GM10248 (cell line): Measurements from ENCODE around the gene CSTA.
A peak's percentile ranks its signal among the peaks of the same experiment; 100 is the strongest.

Experiments
- CTCF ChIA-PET: fragments of 300-600 bp; sonication (Branson Sonifier 250); formaldehyde crosslinking; extraction: SDS; loops from one replicate; lab custom pipeline; 2021; ENCODE audit warnings: antibody characterized with exemption; lab: Yijun Ruan, JAX
- POLR2A ChIA-PET: fragments of 350-650 bp; sonication (Branson Sonifier 250); formaldehyde crosslinking; extraction: SDS; loops from one replicate; lab custom pipeline; 2020; ENCODE audit warnings: antibody characterized with exemption; lab: Yijun Ruan, JAX
- DNase-seq: peaks from one replicate; pipeline ENCODE4 v3.0.0; 2012; ENCODE audit errors: extremely low spot score
- TF ChIP-seq, protein P1 (sequence below): IDR thresholded peaks from 2 replicates; pipeline ENCODE4 v1.5.1; 2012; ENCODE audit warnings: mild to moderate bottlenecking, low read depth; ENCODE audit errors: extremely low read depth, missing control alignments, control extremely low read depth

The CSTA gene

DNA sequence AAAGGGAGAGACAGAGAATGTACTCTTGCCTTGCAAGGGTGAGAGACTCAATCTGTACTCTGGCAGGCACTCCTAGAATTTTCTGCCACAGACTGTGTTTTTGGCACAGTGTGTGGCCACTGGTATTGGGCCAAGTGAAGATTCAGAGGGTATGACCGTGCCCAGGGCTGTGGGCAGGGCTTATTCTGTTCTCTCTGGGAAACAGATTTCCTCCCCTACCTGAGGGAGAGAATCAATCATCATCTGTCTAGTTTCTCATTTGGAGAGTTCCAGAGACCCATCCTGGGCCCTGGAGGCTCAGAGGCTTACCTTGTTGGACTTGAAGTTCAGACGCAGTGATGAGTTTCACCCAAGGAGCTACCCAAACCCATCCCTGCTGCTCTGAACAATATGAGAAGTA, 28.2 kb downstream of the CSTA start:
- ChIA-PET POLR2A (no interaction called here), CTCF (interaction anchor here (0.8 to 3.3 kb wide), 7 partner anchors 9 to 252 kb away, joined by 4 to 13 read pairs (median 7); no protein-coding TSS in a partner anchor)
- DNase-seq: no peak
- TF ChIP-seq, protein P1, sequence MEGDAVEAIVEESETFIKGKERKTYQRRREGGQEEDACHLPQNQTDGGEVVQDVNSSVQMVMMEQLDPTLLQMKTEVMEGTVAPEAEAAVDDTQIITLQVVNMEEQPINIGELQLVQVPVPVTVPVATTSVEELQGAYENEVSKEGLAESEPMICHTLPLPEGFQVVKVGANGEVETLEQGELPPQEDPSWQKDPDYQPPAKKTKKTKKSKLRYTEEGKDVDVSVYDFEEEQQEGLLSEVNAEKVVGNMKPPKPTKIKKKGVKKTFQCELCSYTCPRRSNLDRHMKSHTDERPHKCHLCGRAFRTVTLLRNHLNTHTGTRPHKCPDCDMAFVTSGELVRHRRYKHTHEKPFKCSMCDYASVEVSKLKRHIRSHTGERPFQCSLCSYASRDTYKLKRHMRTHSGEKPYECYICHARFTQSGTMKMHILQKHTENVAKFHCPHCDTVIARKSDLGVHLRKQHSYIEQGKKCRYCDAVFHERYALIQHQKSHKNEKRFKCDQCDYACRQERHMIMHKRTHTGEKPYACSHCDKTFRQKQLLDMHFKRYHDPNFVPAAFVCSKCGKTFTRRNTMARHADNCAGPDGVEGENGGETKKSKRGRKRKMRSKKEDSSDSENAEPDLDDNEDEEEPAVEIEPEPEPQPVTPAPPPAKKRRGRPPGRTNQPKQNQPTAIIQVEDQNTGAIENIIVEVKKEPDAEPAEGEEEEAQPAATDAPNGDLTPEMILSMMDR: no peak

GRCh38 chr3:122353893-122354401, 28.9 kb downstream of the CSTA start:
- ChIA-PET CTCF (interaction anchor here (0.7 to 3.3 kb wide), 8 partner anchors 9 to 253 kb away, joined by 3 to 13 read pairs (median 6); no protein-coding TSS in a partner anchor), POLR2A (no interaction called here)
- TF ChIP-seq, protein P1: no peak

DNA sequence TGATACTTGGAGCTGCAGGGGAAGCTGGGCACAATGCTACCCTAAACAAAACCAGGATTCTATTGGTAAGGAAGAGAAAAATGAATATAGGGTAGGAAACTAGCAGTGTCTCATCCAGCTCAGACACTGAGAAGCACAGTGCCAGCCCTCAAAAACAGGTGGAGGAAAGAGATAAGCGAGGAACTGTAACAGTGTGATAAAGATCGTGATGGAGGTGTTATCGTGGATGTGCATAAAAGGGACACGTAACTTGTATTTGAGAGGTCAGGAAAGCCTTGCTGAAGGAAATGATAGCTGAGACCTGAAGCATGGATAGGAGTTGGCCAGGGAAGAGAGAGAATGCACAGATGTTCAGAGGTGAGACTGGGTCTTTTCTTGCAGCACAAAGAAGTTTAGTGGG, 30.6 kb downstream of the CSTA start:
- POLR2A ChIA-PET: no interaction called here
- TF ChIP-seq, protein P1: no peak
- CTCF ChIA-PET: interaction anchor here (1.1 to 4.2 kb wide), 10 partner anchors 14 to 810 kb away, joined by 3 to 24 read pairs (median 4); partner anchors contain the start of gene POLQ
- DNase-seq: no peak

More at GRCh38 chr3:122353893-122354401, 28.9 kb downstream of the CSTA start:
- DNase-seq: peak; percentile 14

DNA sequence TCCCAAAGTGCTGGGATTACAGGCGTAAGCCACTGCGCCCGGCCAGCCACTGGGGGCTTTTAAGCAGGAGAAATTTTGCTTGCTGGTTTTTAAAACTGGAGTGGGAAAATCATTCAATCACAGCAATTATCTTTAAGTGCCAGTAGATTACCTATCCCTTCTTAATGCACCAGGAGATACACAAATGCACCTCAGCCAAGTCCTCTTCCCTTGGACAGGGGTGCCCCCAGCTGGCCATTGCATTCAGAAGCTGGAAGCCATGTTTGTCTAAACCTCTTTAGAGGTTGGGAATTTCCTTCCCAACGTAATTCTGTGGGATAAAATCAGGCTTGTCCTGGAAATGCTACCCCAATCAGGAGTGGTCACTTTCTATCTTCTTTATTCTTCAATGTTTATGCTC, 31.4 kb downstream of the CSTA start:
- DNase-seq: peak; percentile 47
- POLR2A ChIA-PET: no interaction called here
- CTCF ChIA-PET: interaction anchor here (1.0 to 4.2 kb wide), 13 partner anchors 18 to 811 kb away, joined by 3 to 24 read pairs (median 4); partner anchors contain the start of gene POLQ
- TF ChIP-seq, protein P1: peak; percentile 53

- ChIA-PET POLR2A (interaction anchor here (0.9 kb wide), 1 partner anchor 191 kb away, joined by 3 read pairs; no protein-coding TSS in a partner anchor), CTCF (interaction anchor here (1.4 to 4.2 kb wide), 6 partner anchors 9 to 256 kb away, joined by 3 to 24 read pairs (median 6); no protein-coding TSS in a partner anchor)
- TF ChIP-seq, protein P1: no peak
- DNase-seq: no peak
Observed at GRCh38 chr3:122357828-122358702, 33.0 kb downstream of the CSTA start.

GRCh38 chr3:122358703-122359032, 33.6 kb downstream of the CSTA start:
- TF ChIP-seq, protein P1: no peak
- ChIA-PET POLR2A (interaction anchor here (0.9 kb wide), 1 partner anchor 190 kb away, joined by 3 read pairs; no protein-coding TSS in a partner anchor), CTCF (interaction anchor here (1.4 to 4.2 kb wide), 4 partner anchors 9 to 257 kb away, joined by 4 to 24 read pairs (median 6); no protein-coding TSS in a partner anchor)
- DNase-seq: no peak
